GM12878 (cell line): ENCODE results near the gene C21orf58. TPM values are rescaled to one million over a fixed set of nuclear protein-coding genes. Genes with fewer than 3 reads are reported as not detected.

Source experiments
- ATAC-seq: fragments of 200-7000 bp; cut with Tn5 transposase; 3 replicates; pipeline ENCODE4 v1.9.1; 2020; ENCODE audit warnings: mild to moderate bottlenecking, moderate library complexity
- BruUV-seq: library from RNA; stranded (reverse); fragments of 400-500 nt; replicated peaks from 2 replicates; lab custom pipeline; 2021; lab: Mats Ljungman, UMichigan
- CTCF ChIA-PET: fragments of 300-600 bp; sonication (Branson Sonifier 250); formaldehyde crosslinking; extraction: SDS; loops from one replicate; lab custom pipeline; 2021; ENCODE audit warnings: inconsistent platforms; lab: Yijun Ruan, JAX
- POLR2A ChIA-PET: fragments of 350-600 bp; formaldehyde crosslinking; extraction: SDS; loops from one replicate; lab custom pipeline; 2021; ENCODE audit warnings: inconsistent platforms; lab: Charles Lee
- RAD21 ChIA-PET: fragments of 300-600 bp; sonication (Branson Sonifier 250); formaldehyde crosslinking; loops from one replicate; lab custom pipeline; 2023; ENCODE audit warnings: antibody characterized with exemption; ENCODE audit not compliant: unreplicated experiment; lab: Charles Lee
- SMC1A ChIA-PET: fragments of 300-600 bp; sonication (Branson Sonifier 250); formaldehyde crosslinking; loops from one replicate; lab custom pipeline; 2023; ENCODE audit not compliant: unreplicated experiment, uncharacterized antibody; lab: Charles Lee
- DNase-seq: peaks from one replicate; pipeline ENCODE4 v3.0.0-alpha.2; 2011; ENCODE audit warnings: low read depth, low spot score
- FAIRE-seq: peaks from 3 replicates; lab custom pipeline; 2011; peaks lifted over from hg19 to GRCh38; lab: Jason Lieb, UNC
- H2AFZ ChIP-seq: 2 replicates; pipeline ENCODE4 v1.6.0; 2011; ENCODE audit warnings: low read depth, low read length, control low read depth; ENCODE audit not compliant: control insufficient read depth
- H3K27ac ChIP-seq: 2 replicates; pipeline ENCODE4 v1.5.1; 2011; ENCODE audit warnings: control low read depth; ENCODE audit not compliant: control insufficient read depth, insufficient read depth
- H3K27me3 ChIP-seq, 2 experiments: replicated peaks in 1 of 2; 2 replicates each; pipeline versions ENCODE4 v1.6.0 to v1.6.1; 2011; ENCODE audit warnings: low read length in 1 of 2; ENCODE audit not compliant: control insufficient read depth in 2 of 2, insufficient read depth in 2 of 2
- H3K36me3 ChIP-seq, 2 experiments: 2 replicates each; pipeline ENCODE4 v1.5.1; 2011; ENCODE audit warnings: low read length in 1 of 2; ENCODE audit not compliant: control insufficient read depth in 2 of 2, insufficient read depth in 2 of 2
- H3K4me1 ChIP-seq: 2 replicates; pipeline ENCODE4 v1.6.1; 2011; ENCODE audit warnings: mild to moderate bottlenecking, low read length, moderate library complexity, mixed read lengths; ENCODE audit not compliant: control insufficient read depth, insufficient read depth
- H3K4me2 ChIP-seq: 2 replicates; pipeline ENCODE4 v1.6.0; 2011; ENCODE audit warnings: control low read depth; ENCODE audit not compliant: control insufficient read depth, insufficient read depth
- H3K4me3 ChIP-seq: fragments of 200-600 bp; sonication (generic); 2 replicates; pipeline ENCODE4 v1.5.1; 2016
- H3K79me2 ChIP-seq: 2 replicates; pipeline ENCODE4 v1.6.0; 2011; ENCODE audit warnings: low read length; ENCODE audit not compliant: control insufficient read depth, insufficient read depth
- H3K9ac ChIP-seq: 2 replicates; pipeline ENCODE4 v1.8.0; 2011; ENCODE audit warnings: low read length, control low read depth, mixed read lengths; ENCODE audit not compliant: control insufficient read depth, insufficient read depth
- H3K9me3 ChIP-seq: replicated peaks from 3 replicates; pipeline ENCODE4 v1.5.1; 2011; ENCODE audit warnings: mild to moderate bottlenecking, low read length; ENCODE audit not compliant: control insufficient read depth, insufficient read depth
- H4K20me1 ChIP-seq: 2 replicates; pipeline ENCODE4 v1.6.0; 2011; ENCODE audit not compliant: control insufficient read depth, insufficient read depth
- IKZF1 ChIP-seq: fragments of 450-650 bp; conservative IDR thresholded peaks from 2 replicates; pipeline ENCODE4 v1.6.1; 2017; ENCODE audit warnings: antibody characterized with exemption, mild to moderate bottlenecking
- KAT2A ChIP-seq: conservative IDR thresholded peaks from 2 replicates; pipeline ENCODE4 v1.6.1; 2011; ENCODE audit warnings: low read depth, low read length; ENCODE audit not compliant: control insufficient read depth
- MTA3 ChIP-seq: IDR thresholded peaks from 2 replicates; pipeline ENCODE4 v1.6.1; 2012; ENCODE audit warnings: low read length, inconsistent platforms, borderline replicate concordance
- SPI1 ChIP-seq: IDR thresholded peaks from 2 replicates; pipeline ENCODE4 v1.6.1; 2011; ENCODE audit warnings: low read depth, mild to moderate bottlenecking, low read length, moderate library complexity, borderline replicate concordance; ENCODE audit not compliant: insufficient read depth
- SREBF2 ChIP-seq: IDR thresholded peaks from 2 replicates; pipeline ENCODE4 v1.6.1; 2012; ENCODE audit warnings: mild to moderate bottlenecking, low read length
- TARDBP ChIP-seq: IDR thresholded peaks from 2 replicates; pipeline ENCODE4 v1.6.1; 2016; ENCODE audit warnings: borderline replicate concordance
- WGBS: methylation state at CpG from one replicate; pipeline ENCODE4 v1.1.6; 2016; ENCODE audit warnings: low lambda C conversion rate; ENCODE audit not compliant: insufficient replicate concordance, insufficient coverage; ENCODE audit errors: missing lambda C conversion rate; 5-methylcytosine and 5-hydroxymethylcytosine counted together
- in situ Hi-C: fragments of 300-500 bp; cut with MboI; formaldehyde crosslinking; loops from 9 replicates; pipeline ENCODE4 v1.14.3; 2018; ENCODE audit warnings: mixed read lengths
- intact Hi-C: fragments of 100-400 bp; cut with micrococcal nuclease; formaldehyde crosslinking; loops from one replicate; pipeline ENCODE4 v1.14.2; 2022; ENCODE audit not compliant: unreplicated experiment
- polyA plus RNA-seq, 11 experiments: library from polyadenylated mRNA; depleted of rRNA in 4 of 11; unstranded in 6 of 11; stranded (reverse) in 5 of 11; fragments of >200 nt; fragmentation: Nextera tagmentation in 4 of 11; fragmentation: Illumina TruSeq in 1 of 11; extraction: Ambion mirVana in 4 of 11; extraction: Trizol in 1 of 11; gene quantifications; 1 replicate in 1 of 11; 2 replicates in 10 of 11; pipeline versions ENCODE4 v1.2.1 to v1.2.3, GENCODE V29; 2011 to 2016; ENCODE audit warnings: inconsistent platforms in 2 of 11, missing spikeins in 2 of 11, low read depth in 1 of 11
- total RNA-seq, 4 experiments: library from RNA; depleted of rRNA in 3 of 4; stranded (reverse); fragments of >200 nt in 3 of 4; fragmentation: Illumina TruSeq in 1 of 4; extraction: Trizol in 1 of 4; gene quantifications; 2 replicates each; pipeline versions ENCODE4 v1.2.1 to v1.2.3, GENCODE V29; 2013 to 2021
- TF ChIP-seq, protein P1 (sequence below): fragments of 450-650 bp; IDR thresholded peaks from 2 replicates; pipeline ENCODE4 v1.6.1; 2016; ENCODE audit warnings: mild to moderate bottlenecking, moderate library complexity, borderline replicate concordance
- TF ChIP-seq, protein P2 (sequence below): IDR thresholded peaks from 2 replicates; pipeline ENCODE4 v1.6.1; 2011; ENCODE audit warnings: borderline replicate concordance, low read depth, mild to moderate bottlenecking, moderate library complexity, mixed read lengths, low read length; ENCODE audit not compliant: insufficient read depth; ENCODE audit errors: extremely low read length

Gene C21orf58
- total and polyA plus RNA-seq, 10 of the 15 experiments (the other 5 are each of a cell fraction or from before 2014, with no cell fraction given), result 1.1 to 22.3 (median 11.8) TPM

DNA sequence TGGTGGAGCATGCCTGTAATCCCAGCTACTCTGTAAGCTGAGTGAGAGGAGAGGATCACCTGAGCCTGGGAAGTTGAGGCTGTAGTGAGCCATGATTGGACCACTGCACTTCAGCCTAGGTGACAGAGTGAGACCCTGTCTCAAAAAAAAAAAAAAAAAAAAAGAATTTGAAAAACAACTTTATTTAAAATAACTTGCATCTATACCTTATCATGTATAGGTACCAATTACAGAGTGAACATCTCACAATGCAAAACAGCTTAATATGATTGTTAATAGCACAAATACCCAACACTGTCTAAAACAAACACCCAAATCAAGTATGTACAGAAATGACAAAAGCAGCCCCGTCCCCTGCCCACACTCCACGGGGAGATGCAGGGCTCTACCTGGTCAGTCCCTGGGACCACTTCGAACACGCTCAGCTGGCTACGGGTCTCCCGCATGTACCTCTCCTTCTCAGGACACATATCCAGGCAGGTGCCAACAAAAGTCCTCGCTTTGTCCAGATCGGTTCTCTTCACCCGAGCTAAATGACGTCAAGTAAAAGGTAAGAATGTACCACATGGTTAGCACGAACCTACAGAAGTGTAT lies 48.8 kb downstream of the C21orf58 start:
- ATAC-seq (no peak), FAIRE-seq (no peak), DNase-seq (no peak)
- in situ Hi-C loops, result no loop called here
- H3K4me2 ChIP-seq, result no peak overlapping the region
- H3K27ac ChIP-seq, result no peak overlapping the region
- TF ChIP-seq TARDBP (no peak), KAT2A (no peak), SREBF2 (no peak), MTA3 (no peak), SPI1 (no peak), IKZF1 (no peak)
- TF ChIP-seq, protein P1, sequence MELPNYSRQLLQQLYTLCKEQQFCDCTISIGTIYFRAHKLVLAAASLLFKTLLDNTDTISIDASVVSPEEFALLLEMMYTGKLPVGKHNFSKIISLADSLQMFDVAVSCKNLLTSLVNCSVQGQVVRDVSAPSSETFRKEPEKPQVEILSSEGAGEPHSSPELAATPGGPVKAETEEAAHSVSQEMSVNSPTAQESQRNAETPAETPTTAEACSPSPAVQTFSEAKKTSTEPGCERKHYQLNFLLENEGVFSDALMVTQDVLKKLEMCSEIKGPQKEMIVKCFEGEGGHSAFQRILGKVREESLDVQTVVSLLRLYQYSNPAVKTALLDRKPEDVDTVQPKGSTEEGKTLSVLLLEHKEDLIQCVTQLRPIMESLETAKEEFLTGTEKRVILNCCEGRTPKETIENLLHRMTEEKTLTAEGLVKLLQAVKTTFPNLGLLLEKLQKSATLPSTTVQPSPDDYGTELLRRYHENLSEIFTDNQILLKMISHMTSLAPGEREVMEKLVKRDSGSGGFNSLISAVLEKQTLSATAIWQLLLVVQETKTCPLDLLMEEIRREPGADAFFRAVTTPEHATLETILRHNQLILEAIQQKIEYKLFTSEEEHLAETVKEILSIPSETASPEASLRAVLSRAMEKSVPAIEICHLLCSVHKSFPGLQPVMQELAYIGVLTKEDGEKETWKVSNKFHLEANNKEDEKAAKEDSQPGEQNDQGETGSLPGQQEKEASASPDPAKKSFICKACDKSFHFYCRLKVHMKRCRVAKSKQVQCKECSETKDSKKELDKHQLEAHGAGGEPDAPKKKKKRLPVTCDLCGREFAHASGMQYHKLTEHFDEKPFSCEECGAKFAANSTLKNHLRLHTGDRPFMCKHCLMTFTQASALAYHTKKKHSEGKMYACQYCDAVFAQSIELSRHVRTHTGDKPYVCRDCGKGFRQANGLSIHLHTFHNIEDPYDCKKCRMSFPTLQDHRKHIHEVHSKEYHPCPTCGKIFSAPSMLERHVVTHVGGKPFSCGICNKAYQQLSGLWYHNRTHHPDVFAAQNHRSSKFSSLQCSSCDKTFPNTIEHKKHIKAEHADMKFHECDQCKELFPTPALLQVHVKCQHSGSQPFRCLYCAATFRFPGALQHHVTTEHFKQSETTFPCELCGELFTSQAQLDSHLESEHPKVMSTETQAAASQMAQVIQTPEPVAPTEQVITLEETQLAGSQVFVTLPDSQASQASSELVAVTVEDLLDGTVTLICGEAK, result peak; percentile 46; the same call in 1 of the 2 replicates
- TF ChIP-seq, protein P2, sequence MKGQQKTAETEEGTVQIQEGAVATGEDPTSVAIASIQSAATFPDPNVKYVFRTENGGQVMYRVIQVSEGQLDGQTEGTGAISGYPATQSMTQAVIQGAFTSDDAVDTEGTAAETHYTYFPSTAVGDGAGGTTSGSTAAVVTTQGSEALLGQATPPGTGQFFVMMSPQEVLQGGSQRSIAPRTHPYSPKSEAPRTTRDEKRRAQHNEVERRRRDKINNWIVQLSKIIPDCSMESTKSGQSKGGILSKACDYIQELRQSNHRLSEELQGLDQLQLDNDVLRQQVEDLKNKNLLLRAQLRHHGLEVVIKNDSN, result no peak
- no peak overlapping the region for H3K9ac ChIP-seq
- no peaks in the 10 kb centered on the region for H3K4me1 ChIP-seq
- ChIA-PET SMC1A (interaction anchor here (0.8 to 1.3 kb wide), 3 partner anchors 14 to 48 kb away, joined by 3 to 4 read pairs (median 4); no protein-coding TSS in a partner anchor), RAD21 (no interaction called here), CTCF (interaction anchor here (0.8 kb wide), 1 partner anchor 45 kb away, joined by 3 read pairs; no protein-coding TSS in a partner anchor), POLR2A (interaction anchor here (0.7 kb wide), 1 partner anchor 88 kb away, joined by 10 read pairs; no protein-coding TSS in a partner anchor)
- BruUV-seq, result no TSS peak
- H3K79me2 ChIP-seq, result no peaks in the 10 kb centered on the region; the same call in 1 of the 2 replicates
- no peaks in the 10 kb centered on the region for H4K20me1 ChIP-seq
- no peaks in the 10 kb centered on the region for H3K27me3 ChIP-seq
- H3K4me3 ChIP-seq, result no peak overlapping the region
- H2AFZ ChIP-seq, result no peak overlapping the region
- intact Hi-C loops, result no loop called here
- H3K36me3 ChIP-seq, result peaks cover 25 to 49% of the 10 kb centered on the region in 2 experiments; a peak in 3 of 4 replicates
- 89% methylated on average over 11 of the region's 11 CpGs for WGBS
- H3K9me3 ChIP-seq, result no peaks in the 10 kb centered on the region
